T-helper 1 cell (primary cell): ENCODE data around the gene IQSEC1.

ENCODE experiments used
- DNase-seq, 5 donors: peaks; one replicate each; pipeline ENCODE4 v3.0.0-alpha.2; 2012 to 2020
- total RNA-seq, 4 donors: gene quantifications; one replicate each; lab custom pipeline; 2026; lab: John Stamatoyannopoulos, UW

Gene IQSEC1
- total RNA-seq = 112 to 137 (median 121) reads per million in 4 donors

DNA sequence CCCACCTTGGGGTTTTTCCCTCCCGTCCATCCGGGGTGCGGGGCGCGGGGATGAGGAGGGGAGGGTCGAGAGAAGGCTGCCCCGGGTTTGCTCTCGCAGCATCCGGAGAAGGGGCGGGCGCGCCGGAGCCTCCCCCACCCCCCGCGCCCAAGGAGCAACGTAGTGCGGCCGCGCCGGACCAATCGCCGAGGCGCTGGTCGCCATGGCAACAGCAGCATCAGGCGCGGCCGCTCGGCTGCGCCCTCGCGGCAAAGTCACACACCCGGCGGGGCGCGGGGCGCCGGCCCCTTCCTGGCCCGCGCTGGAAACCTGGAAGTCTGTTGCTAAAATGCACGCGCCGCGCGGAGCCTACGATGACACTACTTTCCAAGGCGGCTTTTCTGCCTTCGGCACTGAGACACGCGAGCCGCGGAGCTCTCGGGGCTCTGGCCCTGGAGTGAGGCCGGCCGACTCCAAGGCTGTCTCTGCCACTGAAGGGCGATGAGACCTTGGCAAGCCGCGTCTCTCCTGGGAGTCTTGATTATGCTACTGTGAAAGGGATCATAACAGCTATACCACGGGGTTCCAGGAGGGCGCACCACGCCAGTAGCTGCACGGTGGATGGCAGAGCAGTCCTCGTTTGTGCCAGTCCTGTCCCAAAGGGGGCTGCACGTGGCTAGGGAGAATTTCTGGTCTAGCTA, at the start of gene IQSEC1:
Gene IQSEC1, minus strand, starts transcription at position 104 of the 680 bp plus-strand sequence. CDS start 415 bp downstream, outside the sequence.
- DNase-seq = peak; percentile 38 to 82 (median 68)

DNA sequence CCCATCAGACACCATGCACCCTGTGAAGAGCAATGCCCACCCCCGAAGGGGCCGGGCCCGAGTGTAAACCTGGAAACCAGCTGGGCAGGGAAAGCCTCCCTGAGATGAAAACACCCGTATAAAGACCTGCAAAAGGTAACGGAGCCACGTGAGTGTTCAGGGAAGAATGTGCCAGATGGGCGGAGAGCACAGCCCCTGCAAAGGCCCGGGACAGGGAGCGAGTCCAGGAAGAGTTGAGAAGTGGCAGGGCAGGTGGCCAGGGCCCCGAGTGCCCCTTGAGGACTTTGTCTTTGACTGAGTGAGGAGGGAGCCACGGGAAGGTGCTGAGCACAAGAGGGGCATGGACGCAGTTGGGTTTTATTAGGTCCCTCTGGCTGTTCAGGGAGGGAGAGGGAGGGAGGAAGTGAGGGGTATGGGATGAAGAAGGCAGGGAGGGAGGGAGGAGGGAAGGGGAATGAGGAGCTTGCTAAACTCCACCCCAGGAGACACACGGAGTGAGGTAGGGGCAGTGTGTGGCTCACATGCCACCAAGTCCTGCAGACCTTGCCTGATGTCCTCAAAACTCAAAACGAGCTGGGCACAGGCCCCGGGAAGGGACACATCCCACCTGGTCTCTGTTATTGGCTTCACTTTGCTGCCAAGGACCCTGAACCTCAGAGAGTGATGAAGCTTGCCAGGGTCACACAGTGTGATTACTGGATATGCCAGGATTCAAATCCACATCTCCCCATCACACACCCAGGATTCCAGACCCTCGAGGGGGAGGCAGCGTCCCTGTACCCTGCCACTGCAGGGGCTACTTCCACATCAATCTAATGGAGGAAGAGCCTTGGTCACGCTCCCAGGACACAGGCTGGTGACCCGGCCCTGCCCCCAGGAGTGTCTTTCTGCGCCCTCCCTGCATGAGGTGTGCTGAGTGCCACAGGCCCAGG, 49.1 kb upstream of the IQSEC1 start:
- DNase-seq = peak in 1 of 5 donors; percentile 1

DNA sequence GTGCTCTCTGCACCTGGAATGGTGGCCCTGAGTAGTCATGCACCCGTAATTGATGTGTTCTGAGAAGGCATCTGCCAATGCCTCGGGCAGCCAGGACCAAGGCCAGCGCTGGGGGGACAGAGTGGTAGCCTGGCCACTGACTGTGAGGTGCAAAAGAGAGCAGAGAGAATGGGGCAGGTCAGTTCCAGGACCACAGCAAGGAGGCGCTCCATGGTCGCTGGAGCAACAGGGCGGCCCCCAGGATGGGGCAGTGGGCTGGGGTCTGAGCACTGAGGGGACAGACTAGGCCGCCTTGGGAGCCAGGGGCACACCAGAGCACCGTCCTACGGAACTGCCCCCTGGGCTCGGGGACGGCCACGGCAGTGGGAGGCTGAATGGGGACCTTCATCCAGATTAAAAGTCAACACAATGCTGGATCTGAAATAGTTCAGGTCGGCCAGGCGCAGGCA, 48.3 kb upstream of the IQSEC1 start:
- DNase-seq = no peak

DNA sequence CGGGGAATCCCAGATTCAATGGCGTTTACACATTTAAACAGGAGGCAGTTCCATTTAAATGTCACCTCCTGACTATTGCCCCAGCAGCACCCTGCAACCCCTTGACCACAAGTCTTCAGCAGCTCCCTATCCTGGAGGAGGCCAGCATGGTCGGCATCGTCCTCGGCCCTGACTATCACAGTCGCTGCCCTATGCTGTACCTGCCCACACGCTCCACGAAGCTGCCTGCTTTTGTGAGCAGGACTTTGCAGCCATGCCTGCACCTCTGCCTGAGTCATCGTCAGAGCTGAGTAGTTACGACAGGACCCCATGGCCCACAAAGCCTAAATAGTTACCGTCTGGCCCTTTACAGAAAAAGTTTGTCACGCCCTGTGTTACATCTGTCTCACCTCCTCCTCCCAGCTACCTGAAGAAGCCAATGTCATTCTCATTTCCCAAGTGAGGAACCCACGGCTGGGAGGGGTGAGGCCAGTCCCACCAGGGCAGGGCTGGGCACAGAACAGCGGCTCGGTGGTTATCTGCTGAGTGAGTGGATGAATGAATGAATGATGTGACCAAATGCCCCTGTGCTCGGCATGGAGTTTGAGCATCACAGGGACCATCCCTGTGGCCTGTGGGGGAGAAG, 47.8 kb upstream of the IQSEC1 start:
- peak in 1 of 5 donors; percentile 6 for DNase-seq

DNA sequence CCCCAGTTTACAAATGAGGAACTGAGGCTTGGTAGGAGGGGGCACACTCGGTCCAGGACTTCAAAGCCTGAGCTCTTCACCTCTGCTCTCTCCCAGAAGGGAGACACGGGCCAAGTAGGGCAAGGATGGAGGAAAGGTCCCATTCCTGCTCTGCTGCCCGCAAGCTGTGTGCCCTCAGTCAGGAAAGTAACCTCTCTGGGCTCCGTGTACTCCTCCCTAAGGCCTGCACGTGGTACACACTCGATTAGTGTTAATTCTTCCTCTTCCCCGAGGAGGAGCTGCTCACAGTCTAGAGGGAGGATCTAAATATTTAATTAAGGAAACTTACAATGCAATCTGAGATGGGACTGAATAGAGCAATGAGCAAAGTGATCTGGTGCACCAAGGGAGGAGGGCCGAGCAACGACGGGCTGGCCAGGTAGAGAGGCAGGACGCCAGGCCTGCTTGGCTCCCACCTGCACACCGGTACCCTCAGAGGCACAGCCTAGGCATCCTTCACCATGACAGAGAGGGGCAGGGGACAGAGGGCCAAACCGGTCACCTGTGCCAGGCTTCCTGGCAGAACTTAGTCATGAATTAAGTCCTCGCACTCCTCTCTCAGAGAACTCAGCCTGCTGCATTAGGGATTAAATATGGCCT, 47.2 kb upstream of the IQSEC1 start:
- DNase-seq = peak in 1 of 5 donors; percentile 4

DNA sequence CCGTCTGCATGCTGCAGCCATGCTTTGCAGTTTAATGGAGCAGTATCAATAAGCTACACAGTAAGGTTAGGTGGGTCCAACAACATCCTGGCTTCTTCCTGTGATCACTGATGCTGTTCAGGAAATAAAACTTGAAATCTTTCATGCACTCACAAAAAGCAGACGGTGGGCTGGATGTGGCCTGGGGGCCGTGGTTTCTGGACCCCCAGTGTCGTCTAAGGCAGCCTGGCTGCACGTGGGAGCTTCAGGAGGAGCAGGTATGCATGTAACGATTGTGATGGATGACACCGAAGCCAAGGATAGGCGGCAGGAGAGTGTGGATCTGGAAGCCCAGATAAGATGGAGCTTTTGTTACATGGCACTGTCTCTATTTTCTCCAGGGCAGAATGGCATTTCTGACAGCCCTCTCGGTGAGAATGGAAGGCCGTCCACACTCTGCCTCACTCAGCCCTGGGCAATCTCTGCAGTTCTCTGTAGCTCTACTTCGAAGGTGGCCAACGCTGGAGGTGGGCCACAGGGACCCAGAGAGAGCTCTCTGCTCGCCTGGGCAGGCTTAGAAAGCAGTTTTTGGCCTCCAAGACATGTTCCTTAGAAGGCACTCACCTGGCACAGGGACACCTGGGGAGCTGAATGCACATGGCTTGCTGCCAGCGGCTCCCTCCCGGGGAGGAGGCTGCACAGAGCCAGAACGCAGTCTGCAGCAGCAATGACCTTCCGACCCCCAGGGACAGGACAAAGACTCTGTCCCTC, 46.4 kb upstream of the IQSEC1 start:
- no peak for DNase-seq

DNA sequence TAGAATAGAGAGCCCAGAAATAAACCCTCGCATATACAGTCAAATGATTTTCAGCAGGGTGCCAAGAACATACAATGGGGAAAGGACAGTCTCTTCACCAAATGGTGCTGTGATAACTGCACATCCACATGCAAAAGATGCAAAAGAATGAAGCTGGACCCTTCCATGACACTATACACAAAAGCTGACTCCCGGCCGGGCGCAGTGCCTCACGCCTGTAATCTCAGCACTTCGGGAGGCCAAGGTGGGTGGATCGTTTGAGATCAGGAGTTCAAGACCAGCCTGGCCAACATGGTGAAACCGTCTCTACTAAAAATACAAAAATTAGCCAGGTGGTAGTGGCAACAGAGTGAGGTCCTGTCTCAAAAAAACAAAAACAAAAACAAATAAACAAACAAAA, 43.2 kb upstream of the IQSEC1 start:
- no peak for DNase-seq

DNA sequence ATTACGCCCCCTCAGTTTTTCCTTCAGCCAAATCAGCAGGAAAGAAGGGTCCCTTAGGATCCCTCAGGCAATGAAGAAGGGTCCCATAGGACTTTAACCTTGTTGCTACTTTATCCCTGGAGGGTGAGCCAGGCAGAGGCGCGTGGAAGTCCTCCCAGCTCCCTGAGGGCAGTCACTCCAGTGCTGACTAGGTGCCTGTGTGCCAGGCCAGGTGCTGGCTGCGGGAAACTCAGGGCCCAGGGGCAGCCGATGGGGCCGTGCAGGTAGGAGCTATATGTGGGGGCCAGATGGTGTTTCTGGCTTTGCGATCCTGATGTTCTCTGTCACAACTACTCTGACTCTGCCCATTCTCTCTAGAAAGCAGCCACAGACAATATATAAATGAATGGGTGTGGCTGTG, 42.8 kb upstream of the IQSEC1 start:
- DNase-seq = peak in 1 of 5 donors; percentile 3

DNA sequence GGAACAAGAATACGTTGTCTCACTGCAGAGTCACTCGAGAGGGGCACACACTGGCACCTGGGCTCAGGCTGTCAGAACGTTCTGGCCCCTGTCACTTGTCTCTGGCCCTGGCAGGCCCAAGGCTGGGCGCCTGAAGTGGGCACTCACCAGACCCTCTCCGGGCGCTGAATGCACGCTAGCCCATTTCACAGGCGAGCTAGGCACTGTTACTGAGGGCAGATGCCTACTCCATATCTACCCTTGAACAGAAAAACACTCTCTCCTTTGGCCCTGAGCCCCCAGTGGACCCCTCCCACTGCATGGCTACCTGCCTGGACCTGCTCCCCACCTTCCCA, 42.3 kb upstream of the IQSEC1 start:
- peak in 1 of 5 donors; percentile 1 for DNase-seq

DNA sequence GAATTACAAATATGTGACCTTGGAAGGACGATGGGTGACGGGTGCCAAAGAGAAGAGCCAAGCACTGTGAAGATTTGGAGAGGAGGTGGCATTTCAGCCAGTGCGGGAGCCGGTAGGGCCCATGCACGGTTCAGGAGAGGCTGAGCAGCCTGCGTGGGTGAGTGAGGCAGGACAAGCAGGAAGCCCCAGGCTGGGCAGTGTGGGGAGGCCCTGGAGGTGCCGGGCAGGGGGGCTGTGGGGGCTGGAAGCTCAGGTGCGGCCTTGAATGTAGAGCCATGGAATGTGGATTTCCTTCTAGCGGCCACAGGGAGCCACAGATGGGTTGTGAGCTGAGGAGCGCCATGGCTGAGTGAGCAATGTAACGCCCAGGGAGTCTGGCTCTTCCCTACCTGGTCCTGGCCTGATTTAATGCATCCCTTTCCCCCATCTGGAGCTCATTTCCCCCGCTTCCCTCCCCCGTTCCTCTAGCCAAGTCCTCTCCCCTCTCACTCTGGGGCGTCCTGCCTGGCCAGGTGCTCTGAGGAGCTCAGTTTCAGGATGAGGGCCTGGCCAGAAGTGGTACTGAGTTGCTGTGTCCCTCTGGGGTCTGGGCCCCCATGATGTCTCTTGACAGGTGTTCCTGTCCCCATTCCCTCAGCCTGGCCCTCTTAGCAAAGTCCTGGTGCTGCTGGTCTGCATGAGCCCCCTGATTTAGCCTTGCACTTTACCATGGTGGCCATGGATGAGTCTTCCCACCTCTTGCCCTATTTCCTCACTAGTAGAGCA, 41.8 kb upstream of the IQSEC1 start:
- DNase-seq = peak in 1 of 5 donors; percentile 4

DNA sequence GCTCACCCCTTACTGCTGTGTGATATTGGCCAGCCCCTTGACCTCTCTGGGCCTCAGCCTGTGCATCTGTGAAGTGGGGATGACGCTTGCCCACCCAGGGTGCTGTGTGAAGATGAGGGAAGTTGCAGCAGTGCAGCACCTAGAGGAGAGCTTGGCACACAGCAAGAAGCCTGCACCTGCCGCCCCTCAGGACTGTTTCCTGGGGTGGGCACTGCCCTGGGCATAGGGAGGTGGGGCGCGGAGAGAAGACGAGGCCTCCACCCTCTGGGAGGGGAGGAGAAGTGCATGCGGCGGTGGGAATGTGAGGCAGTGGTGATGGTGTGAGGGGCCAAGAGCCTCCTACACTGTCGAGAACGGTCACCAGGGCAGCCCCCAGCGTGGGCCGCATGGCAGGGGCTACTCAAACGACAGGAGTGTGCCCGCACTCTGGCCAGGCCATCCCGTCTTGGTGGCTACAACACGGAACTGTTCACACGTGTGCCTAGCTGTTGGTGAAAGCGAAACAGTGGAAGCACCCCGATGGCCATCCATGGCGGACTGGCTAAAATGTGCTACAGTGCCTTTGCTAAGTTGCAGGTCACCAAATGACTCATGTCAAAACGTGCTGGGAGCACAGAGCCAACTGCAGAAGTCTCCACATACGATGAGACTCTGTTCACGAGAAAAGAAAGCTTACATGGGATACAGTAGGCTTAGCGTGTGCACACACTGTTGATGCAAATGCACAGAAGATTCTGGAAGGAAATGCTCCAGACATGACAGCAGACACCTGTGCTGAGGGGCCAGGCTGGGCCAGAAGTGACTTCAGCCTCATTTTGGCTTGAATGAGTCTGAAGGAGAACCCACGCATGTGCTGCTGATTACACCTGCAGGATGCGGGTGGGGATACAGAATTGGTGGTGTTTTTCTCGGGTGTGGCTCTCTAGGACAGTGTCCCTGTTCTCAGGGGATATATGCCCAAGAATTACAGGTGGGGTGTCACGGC, 40.4 kb upstream of the IQSEC1 start:
- DNase-seq = peak in 1 of 5 donors; percentile 7

DNA sequence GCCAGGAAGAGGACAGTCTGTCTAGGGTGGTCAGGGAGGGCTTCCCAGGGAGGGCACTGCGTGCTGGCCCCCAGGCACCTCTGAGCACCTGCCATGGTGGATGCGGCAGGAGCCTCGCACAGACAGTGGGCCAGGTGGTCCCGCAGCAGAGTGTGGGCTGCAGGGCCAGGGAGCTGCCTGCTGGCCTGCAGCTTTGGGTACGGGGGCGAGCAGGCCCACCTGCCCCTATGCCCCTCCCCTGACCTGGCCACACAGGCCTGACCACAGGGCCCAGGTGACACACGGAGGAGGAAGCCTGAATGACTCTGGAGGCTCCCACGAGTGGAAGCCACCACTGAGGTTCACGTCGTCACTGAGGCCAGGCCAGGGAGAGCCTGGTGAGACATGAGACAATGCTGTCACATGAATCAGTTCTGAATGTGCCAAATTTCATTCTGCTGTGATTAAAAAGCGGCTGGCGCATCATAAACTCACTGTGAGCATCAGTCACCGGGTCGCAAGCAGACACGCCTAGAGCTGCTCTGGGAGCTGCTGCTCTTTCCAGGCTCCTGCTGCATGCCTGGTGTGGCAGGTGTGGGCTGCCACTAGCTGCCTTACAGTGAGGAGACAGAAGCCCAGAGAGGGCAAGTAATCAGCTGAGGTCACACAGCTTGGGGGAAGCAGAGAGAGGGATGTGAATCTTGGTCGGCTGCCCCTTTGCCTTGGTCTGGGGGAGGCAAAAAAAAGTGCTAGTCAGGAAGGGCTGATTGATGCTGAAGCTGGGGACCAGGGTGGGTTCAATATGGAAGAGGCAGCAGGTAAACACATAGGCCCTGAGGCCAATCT, 39.5 kb upstream of the IQSEC1 start:
- peak in 1 of 5 donors; percentile 2 for DNase-seq

DNA sequence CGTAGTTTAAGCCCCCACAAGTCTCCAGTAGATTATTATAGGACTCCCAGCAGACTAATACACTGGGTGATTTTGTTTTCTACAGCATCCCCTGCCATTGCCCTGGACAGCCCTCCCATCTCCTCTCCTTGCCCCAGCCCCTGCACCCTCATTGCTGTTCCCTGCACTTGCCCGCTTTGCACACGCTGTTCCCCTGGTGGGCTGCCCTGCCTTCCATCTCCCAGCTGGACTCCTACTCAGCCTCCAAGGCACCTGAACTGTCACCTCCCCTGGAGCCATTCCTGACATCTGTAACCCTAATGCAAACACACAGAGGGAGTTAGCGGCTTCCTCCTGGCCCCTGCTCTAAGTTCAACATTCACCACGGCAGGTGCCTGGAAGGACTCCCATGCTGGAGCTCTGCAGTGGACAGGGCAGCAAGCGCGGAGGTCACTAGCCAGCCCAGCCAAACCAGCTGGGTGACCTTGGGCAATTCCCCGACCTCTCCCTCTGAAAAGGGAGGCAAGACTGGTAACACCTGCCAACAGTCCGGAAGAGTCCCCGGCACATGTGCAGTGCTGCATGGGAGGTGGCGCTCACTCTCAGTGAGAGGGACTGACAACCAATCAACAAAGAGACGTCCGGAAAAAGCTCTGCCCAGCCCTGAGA, 38.8 kb upstream of the IQSEC1 start:
- peak in 1 of 5 donors; percentile 3 for DNase-seq

DNA sequence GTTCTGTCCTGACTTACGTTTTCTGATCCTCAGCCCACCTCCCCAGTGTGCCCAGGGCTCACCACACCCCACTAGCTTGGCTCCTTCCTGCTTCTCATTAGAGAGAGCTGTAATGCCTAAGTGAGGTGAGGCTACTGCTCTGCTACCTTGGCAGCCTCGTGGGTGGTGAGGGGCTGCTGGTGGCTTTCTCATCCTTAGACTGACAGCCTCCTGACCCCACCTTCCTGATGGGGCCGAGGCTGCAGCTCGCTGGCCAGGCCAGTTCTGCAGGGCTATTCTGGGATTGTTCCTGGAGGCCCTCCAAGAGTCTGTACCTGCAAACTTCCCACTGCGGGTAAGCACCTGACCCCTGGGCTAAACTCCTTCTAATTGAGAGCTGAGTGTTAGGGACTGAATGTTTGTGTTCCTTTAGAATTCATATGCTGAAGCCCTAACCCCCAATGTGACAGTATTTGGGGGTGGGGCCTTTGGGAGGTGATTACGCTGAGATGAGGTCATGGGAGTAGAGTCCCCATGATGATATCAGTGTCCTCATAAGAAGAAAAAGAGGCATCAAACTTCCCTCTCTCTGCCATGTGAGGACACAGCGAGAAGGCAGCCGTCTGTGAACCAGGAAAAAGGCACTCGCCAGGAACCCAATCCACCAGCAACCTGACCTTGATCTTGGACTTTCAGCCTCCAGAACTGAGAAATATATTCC, 38.1 kb upstream of the IQSEC1 start:
- DNase-seq = peak in 1 of 5 donors; percentile 1

DNA sequence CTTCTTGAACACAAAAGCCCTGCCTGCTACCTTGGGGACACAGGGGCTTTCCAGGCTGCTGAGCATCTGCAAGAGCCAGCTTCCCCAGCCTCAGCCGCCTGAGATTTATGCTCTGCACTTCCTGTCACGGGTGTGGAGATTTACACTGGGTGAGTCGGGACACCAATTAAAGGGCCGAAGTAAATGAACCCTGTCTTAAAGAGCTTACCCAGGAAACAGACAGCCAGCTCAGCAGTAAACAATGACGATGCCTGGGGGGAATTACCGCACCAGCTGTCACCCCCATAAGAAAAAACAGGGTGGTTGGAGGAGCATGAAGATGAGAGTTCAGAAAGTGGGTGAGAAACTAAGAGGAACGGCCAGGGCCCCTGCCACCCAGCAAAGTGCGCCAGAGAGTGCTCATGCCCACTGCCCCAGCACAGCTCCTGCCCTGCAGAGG, 37.5 kb upstream of the IQSEC1 start:
- peak in 2 of 5 donors; percentile 5 to 23 for DNase-seq

DNA sequence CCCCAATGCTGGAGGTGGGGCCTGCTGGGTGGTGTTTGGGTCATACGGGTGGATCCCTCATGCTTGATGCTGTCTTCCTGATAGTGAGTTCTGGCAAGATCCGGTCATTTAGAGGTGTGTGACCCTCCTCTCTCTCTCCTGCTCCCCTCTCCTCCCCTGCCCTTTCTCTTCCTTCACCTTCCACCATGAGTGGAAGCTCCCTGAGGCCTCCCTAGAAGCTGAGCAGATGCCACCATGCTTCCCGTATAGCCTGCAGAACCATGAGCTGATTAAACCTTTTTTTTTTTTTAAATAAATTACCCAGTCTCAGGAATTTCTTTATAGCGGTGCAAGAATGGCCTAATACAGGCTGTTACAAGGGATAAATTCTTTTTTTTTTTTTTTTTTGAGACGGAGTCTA, 36.3 kb upstream of the IQSEC1 start:
- DNase-seq = no peak

DNA sequence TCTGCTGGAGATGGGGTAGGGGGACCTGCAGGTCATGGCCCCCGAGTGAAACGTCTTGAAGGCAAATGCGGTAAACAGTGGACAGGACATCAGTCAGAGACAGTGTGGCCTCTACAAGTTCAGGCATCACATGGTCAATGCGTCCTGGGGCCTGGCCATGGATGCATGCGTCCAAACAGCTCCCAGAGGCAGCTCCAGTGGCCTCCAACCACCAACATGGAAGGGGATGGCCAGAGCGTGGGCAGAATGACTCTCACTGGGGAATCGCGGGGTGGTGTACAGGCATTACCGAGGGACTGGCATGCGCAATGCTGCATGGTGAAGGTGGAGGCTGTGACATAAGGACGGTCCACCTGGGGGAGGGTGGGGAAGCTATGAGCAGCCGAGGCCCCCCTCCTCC, 35.6 kb upstream of the IQSEC1 start:
- DNase-seq = peak in 1 of 5 donors; percentile 2

DNA sequence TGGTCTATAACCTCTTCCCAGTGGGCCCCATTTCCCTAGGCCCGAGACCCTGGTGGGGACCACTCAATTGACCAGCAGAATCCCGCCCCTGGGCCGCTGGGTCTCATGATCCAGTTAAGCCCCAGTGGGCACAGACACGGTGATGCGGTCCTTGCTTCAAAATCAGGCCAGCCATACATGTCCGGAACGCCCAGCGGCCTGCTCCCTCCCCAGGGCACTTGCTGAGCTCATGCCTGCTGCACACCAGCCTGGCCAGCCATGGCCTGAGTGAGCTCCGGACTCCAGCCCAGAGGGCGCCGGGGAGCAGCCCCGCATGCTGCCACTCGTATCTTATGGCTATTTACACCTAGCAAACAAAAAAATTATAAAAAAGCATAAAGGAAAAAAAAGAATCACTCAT, 34.4 kb upstream of the IQSEC1 start:
- peak in 1 of 5 donors; percentile 2 for DNase-seq
